Left renal cortex interstitium (tissue), 4 donors: ENCODE results near the gene NAT10. TPM values are rescaled to one million over a fixed set of nuclear protein-coding genes. Genes with fewer than 3 reads are reported as not detected.

Source experiments
- DNase-seq, 4 donors: peaks; one replicate each; pipeline ENCODE4 v3.0.0-alpha.2; 2013; ENCODE audit warnings: low read depth in 4 of 4, low spot score in 2 of 4, missing footprints in 1 of 4
- polyA plus RNA-seq, 4 donors: library from polyadenylated mRNA; unstranded; fragments of 120-200 nt; gene quantifications; one replicate each; pipeline ENCODE4 v1.2.1, GENCODE V29; 2013; ENCODE audit not compliant: insufficient read length in 4 of 4

Gene NAT10
- polyA plus RNA-seq, 4 donors: 47.4 to 62.9 (median 56.2) TPM

DNA sequence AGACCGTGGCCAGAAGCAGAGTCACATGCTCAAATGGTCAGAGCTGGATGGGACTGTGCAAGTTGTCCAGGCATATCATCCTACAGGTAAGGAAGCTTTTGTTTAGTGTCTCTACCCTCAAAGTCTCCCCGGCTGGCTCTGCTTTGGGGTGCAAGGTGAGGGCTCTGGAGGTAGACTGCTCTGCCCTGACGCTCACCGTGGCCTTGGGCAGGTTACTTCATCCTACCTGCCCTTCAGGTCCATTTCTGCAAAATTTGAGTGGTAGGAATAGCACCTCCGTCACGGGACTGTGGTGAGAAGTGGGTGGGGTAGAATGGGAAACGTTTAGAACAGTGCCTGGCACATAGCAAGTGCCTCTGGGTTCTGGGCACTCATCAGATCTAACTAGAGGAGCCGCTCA lies 42.2 kb downstream of the NAT10 start:
- DNase-seq: no peak

DNA sequence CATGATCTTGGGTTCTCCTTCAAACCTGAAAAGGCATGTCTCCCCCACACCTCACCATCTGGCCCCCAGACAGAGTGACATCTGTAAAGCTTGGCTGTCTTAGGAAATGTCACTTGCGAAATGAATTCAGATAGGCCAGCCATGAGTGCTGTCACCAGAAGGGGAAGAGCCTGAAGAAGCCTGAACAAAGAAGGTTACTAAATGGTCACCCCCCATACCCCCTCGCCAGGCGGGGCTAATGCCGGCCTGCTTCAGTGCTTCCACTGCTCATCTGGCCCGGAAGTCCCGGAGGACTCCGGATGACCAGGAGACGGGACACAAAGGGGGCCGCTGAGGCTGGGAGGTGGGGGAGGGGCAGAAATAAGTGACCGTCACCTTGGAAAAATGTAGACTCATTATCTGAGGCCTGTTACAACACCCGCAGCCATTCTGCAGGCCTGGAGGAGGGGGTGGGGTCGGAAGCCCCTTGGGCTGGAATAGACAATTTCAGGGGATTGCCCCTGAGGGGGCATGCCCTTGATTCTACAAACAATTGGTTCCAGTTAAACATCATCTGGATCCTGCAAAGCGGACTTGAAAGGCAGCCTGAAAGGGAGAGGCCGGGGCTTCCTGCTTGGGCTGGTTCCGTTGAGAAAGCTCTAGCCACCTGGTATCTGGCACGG lies 43.2 kb downstream of the NAT10 start:
- no peak for DNase-seq

GRCh38 chr11:34149274-34149673 lies 43.8 kb downstream of the NAT10 start:
- no peak for DNase-seq

- no peak for DNase-seq
Observed at GRCh38 chr11:34149786-34150185, 44.4 kb downstream of the NAT10 start.

DNA sequence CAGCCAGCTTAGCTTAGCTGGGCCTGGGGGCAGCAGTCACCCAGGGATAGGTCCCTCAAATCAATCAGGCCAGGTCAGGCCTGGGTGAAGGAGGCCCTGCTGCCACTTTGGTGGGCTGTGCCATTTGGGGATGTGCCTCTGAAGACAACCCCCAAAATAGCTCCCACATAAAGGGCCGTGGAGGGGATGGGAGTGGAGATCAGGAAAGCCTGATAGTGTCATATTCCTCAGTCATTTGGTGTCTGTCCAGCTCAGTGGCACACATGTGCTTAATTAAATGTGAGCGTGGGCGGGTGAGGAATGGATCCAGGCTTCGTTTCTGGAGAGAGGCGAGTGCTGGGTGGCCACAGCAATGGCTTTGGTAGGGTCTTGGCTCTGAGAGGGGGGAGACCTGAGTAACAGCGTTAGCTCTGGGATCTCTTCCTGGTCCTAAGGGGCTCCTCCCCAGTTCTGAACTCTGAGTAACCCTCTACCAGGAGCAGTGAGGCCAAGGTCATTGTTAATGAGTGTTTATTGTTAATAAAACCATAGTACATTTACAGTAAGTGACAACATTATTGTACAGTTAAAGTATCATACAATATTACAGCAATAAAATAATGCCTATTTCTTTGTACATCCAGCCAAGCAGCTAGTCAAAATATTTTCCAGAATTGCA lies 45.2 kb downstream of the NAT10 start:
- no peak for DNase-seq

DNA sequence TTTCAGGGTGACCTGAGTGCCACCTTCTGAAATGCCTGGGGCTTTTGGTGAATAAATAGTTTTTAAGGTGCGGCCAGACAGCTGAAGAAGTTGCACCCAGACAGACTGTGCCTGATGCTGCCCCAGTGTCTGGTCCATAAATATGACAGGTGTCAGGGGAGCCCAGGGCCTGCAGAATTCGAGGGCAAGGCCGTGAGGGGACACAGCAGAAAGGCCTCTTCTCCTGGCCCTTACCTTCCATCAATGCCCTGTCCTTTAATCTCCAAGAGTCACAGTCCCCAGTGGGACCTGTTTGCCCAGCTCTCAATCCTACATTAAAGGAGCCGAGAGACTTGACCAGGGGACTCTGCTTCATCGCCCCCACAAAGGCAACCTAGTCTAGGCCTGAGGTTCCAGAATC lies 45.7 kb downstream of the NAT10 start:
- no peak for DNase-seq

- no peak for DNase-seq
Observed at GRCh38 chr11:34151916-34152845, 46.8 kb downstream of the NAT10 start.

DNA sequence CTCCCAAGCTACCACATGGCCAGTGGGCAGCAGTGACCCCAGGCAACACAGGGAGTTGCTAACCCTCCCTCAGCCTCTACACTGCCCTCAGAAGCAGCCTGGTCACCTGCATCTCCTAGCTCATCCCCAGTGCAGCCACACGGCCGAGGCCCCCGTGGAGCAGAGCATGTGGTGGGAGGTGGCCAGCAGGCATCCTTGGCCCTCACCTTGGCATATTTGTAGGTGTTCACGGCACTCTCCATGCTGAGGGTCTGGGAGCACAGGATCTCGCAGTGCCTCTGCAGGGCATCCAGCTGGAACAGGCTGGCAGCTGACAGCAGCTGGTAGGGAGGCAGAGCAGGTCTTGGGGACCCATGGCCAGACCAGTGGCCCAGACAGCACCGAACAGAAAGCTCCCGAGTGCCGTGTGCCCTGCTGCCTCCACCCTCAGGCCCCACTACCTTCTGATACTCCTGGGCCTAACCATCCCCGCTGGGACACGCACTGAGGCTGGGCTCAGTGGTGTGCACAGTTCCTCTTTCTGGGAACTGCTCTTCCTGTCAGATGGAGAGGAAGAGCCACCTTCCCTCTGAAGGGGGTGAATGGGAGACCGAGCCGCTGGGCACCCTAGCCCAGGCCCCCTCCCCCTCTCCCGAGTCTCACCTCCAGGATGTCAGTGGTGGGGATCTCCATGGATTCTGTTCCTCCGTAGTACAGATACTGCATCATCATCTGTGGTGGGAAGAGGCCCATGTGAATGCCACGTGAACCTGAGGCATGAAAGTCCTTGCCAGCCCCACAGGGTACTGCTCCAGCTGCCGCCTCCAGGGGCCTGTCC lies 48.8 kb downstream of the NAT10 start:
- DNase-seq: no peak

- no peak for DNase-seq
Observed at GRCh38 chr11:34155057-34155756, 49.8 kb downstream of the NAT10 start.

DNA sequence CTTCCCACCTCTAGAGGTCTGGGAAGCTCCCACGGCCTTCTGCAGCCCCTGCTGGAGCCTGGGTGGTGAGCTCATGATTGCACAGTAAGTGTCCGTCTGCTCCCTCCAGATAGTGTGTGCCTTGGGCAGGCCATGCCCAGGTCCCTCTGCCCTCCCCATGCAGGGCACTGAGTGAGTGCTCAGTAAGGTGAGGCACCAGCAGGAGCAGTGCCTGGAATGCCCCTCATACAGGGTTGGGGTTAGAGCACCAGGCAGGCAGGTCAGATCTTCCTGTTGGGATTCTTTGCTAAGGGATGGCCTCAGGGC lies 50.3 kb downstream of the NAT10 start:
- DNase-seq: no peak

GRCh38 chr11:34157163-34157562 lies 51.7 kb downstream of the NAT10 start:
- DNase-seq: no peak

DNA sequence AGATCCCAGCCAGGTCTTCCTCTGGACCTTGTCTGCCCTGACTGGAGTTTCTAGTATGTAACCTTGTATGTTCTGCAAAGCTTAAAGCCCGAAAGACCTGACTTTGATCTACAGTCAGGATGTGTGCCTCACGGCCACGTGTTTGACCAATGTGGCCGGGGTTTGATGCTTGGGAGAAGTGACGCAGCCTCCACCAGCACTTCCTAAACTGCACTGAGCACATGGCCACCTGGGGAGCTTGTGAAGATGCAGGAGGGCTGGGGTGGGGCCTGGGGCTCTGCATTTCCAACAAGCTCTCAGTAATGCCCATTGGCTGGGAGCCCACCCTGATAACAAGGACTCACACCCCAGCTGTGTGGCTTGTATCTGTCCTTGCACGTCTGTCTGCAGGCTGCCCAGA lies 53.2 kb downstream of the NAT10 start:
- no peak for DNase-seq

GRCh38 chr11:34160049-34160721 lies 54.8 kb downstream of the NAT10 start:
- no peak for DNase-seq

GRCh38 chr11:34160791-34161190 lies 55.4 kb downstream of the NAT10 start:
- DNase-seq: no peak

- DNase-seq: no peak
Observed at GRCh38 chr11:34161361-34161760, 55.9 kb downstream of the NAT10 start.

- DNase-seq: no peak
Observed at GRCh38 chr11:34161812-34162492, 56.5 kb downstream of the NAT10 start.

DNA sequence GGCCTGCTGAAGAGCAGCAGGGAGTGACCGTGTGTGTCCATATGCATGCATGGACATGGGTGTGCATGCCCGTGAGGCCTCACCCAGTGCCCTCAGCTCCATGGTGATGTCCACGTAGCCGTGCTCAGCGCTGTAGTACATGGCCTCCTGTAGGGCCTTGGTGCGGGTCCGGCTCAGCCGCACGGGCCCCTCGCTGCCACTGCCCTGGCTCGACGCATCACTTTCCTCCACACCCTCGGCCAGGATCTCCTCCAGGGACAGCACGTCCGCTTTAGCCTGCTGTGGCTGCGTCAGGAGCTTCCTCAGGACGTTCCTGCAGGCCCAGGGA lies 57.0 kb downstream of the NAT10 start:
- no peak for DNase-seq

DNA sequence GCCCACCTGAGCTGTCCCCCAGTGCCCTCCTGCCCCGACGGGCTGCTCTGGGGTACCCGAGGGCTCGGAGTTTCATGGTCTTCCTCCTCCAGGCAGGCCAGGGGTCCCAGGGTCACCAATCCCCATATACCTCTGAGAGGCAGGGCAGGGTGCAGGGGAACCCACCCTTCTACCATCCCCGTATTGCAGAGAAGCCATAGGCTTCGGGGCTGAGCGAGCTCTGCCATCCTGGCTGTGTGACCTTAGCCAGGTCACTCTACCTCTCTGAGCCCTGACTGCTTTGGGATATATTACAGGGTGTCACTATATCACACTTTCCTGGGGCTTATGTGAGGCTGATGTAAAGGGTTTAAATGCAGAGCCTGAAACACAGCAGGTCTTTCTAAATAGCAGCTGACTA lies 57.4 kb downstream of the NAT10 start:
- DNase-seq: no peak

DNA sequence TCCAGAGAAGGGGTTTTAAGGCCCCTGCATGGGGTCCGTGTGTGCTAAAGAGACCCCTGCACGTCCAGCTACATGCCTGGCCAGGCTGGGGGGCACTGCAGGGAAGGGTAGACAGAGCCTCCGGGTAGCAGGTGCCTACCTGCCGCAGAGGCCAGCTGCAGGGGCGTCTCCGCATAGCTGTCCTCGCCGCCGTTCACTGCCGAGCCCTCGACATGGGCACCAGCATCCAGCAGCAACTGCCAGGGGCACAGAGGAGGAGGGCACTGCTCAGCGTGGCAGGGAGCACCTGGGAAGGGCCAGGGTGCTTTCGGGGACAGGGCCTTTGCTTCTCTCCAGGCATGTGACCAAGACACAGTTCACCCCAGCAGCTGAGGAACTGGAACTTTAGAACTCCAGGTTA lies 59.7 kb downstream of the NAT10 start:
- no peak for DNase-seq
